ENCODE data around the gene JUNB.
"Not testable (repeated sequence)": the region's sequence is repeated elsewhere in the genome, so short reads cannot be mapped to it uniquely, and the experiment has no call there.

JUNB gene

GRCh38 chr19:12789904-12790619 is 1.2 kb upstream of the JUNB start:
- peak; percentile 91 for DNase-seq

- DNase-seq = no peak
These were observed 500 bp upstream of the JUNB start for GRCh38 chr19:12790628-12791344.

- DNase-seq = no peak
These were observed 966 bp downstream of the JUNB start for GRCh38 chr19:12792051-12792852.

GRCh38 chr19:12792853-12793289 is 1.6 kb downstream of the JUNB start:
- DNase-seq = no peak

- DNase-seq = peak; percentile 92
These were observed 2.3 kb downstream of the JUNB start for GRCh38 chr19:12793290-12794195.

- no peak for DNase-seq
These were observed 3.1 kb downstream of the JUNB start for GRCh38 chr19:12794196-12794941.

GRCh38 chr19:12794971-12795381 is 3.7 kb downstream of the JUNB start:
- DNase-seq = no peak

- DNase-seq = no peak
These were observed 5.1 kb downstream of the JUNB start for GRCh38 chr19:12796146-12797071.

- no peak for DNase-seq
These were observed 5.9 kb downstream of the JUNB start for GRCh38 chr19:12797141-12797587.

GRCh38 chr19:12797607-12798006 is 6.3 kb downstream of the JUNB start:
- DNase-seq = not testable (repeated sequence)

- no peak for DNase-seq
These were observed 8.6 kb downstream of the JUNB start for GRCh38 chr19:12799742-12800465.

- no peak for DNase-seq
These were observed 9.1 kb downstream of the JUNB start for GRCh38 chr19:12800466-12800770.

GRCh38 chr19:12800923-12801465 is 9.7 kb downstream of the JUNB start:
- DNase-seq = no peak

GRCh38 chr19:12801466-12802266 is 10.4 kb downstream of the JUNB start, which contains the start of the genes PRDX2 and THSD8:
TSS of gene PRDX2 (minus strand) at chr19:12801800. CDS start at chr19:12801261, 539 bp downstream.
TSS of gene THSD8 (plus strand) at chr19:12802069. CDS start at chr19:12802072, 3 bp downstream.
- peak; percentile 65 for DNase-seq

- no peak for DNase-seq
These were observed 11.2 kb downstream of the JUNB start for GRCh38 chr19:12802267-12803106.

- no peak for DNase-seq
These were observed 12.8 kb downstream of the JUNB start for GRCh38 chr19:12804051-12804450.
